ENCODE measurements around the gene BCLAF3.

The BCLAF3 gene

DNA sequence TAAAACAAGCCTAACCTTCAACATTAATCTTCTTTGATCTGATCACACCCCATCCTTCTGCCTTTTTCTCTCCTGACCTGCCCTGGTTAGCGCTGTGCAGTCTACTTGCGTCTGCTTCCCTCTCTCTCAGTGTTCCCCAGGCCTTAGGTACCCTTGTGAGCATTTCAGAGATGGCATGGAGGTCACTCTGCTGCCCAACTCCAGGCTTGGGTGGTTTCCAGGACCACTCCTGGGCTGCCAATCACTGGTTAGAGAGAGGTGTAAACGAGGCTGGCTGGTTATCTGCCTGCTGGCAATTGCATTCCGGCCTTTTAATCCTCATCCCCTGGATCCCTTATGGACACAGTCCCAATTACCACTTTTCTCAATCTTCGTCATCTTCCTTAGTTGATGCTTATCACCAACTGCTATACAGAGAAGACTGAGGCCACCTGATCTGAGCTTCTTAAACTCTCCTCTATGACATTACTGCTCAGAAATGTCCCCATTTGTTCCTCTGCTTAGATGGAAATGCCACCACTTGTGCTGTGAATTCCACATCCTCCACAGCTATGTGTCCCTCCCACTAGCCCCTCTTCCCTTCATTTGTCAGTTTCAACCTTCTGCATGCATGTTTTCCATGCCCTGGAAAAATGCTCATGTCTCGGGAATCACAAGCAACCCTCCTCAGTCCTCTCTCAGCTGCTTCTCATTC lies 29.0 kb upstream of the BCLAF3 start:
- DNase-seq (ENCODE audit: extremely low read depth, low read depth) = no peak
- TF ChIP-seq, protein P1, sequence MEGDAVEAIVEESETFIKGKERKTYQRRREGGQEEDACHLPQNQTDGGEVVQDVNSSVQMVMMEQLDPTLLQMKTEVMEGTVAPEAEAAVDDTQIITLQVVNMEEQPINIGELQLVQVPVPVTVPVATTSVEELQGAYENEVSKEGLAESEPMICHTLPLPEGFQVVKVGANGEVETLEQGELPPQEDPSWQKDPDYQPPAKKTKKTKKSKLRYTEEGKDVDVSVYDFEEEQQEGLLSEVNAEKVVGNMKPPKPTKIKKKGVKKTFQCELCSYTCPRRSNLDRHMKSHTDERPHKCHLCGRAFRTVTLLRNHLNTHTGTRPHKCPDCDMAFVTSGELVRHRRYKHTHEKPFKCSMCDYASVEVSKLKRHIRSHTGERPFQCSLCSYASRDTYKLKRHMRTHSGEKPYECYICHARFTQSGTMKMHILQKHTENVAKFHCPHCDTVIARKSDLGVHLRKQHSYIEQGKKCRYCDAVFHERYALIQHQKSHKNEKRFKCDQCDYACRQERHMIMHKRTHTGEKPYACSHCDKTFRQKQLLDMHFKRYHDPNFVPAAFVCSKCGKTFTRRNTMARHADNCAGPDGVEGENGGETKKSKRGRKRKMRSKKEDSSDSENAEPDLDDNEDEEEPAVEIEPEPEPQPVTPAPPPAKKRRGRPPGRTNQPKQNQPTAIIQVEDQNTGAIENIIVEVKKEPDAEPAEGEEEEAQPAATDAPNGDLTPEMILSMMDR (IDR thresholded peaks at IDR 0.05; ENCODE audit: low read depth, low read length) = no peak

DNA sequence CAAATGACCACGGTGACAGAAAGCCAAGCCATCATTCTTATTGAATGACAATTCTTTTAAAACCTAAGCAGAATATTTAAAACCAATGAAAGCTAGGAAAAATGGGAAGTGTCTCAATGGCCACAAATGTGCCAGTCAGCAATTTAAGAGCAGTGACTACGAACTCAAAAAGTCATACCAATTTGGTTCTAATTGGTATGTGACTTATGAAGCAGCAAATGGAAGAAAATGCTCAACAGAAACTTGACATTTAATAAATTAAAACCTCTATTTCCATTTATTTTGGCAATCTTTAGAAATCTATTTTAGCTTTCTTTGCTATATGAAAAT lies 25.7 kb upstream of the BCLAF3 start:
- TF ChIP-seq, protein P1 (IDR thresholded peaks at IDR 0.05; ENCODE audit: low read depth, low read length) = no peak
- DNase-seq (ENCODE audit: extremely low read depth, low read depth) = no peak

DNA sequence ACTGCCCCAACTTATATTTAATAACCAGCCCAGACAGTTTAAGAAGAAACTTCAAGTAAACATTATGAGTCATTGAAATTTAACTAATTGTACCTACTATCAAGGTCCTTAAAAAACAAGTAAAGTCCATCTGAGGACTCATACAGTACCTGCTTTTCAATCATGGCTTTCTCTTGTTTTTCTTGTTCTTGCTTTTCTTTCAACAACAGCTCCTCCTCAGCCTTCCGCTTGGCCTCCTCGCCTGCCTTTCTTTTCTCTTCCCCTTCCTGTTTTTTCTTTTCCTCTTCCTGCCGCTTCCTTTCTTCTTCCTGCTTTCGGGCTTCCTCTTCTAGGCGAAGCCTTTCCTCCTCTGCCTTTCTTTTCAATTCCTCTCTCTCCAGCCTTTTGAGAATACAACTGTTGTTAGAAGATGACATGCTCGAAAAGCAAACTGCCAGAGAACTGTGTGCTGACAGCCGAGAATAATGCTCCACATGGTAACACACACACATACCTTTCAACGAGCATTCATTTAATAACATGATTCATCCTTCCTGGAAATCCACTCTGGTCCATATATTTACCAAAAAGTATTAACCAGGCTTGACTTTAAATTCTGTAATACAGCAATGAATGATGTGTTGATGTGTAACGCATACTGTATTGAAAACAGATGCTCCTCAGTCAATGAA lies 25.2 kb upstream of the BCLAF3 start:
- TF ChIP-seq, protein P1 (IDR thresholded peaks at IDR 0.05; ENCODE audit: low read depth, low read length) = no peak
- DNase-seq (ENCODE audit: extremely low read depth, low read depth) = no peak

DNA sequence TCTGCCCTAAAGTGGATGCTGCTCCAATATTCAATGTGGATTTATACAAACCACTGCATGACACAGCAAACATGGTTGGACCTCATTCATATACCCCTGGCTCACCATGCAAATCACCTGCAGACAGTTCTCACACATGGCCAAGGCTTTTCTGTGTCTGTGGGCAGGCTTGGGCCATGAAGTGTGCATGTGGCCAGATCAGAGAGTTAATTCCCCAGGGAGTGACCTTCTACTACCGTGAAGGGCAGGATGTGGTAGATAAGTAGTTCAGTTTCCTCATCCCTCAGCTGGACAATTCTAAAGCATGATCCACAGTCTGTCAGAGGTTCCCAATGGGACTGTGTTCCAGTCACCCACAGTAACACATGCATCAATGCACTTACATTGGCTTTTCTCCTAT lies 24.6 kb upstream of the BCLAF3 start:
- no peak for DNase-seq (ENCODE audit: extremely low read depth, low read depth)
- TF ChIP-seq, protein P1 (IDR thresholded peaks at IDR 0.05; ENCODE audit: low read depth, low read length) = no peak

DNA sequence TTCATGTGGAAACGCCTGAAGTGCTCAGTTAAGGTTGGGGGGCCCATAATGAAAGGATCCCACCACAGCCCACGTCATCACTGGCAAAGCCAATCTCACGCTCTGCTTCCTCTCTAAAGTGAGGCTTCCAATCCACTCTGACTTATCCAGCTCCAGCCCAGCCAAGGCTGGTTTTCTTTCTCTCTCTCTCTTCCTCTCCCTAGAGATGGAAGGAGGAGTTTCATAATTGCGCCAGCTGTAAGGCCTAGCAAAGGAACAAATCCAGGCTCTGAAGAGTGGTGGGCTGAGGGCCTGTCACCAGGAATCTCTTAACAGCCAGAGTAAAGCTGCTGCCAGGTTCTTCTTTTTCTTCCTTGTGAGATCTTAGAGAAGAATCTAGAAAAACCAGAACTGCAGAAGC lies 20.7 kb upstream of the BCLAF3 start:
- TF ChIP-seq, protein P1 (IDR thresholded peaks at IDR 0.05; ENCODE audit: low read depth, low read length) = no peak

DNA sequence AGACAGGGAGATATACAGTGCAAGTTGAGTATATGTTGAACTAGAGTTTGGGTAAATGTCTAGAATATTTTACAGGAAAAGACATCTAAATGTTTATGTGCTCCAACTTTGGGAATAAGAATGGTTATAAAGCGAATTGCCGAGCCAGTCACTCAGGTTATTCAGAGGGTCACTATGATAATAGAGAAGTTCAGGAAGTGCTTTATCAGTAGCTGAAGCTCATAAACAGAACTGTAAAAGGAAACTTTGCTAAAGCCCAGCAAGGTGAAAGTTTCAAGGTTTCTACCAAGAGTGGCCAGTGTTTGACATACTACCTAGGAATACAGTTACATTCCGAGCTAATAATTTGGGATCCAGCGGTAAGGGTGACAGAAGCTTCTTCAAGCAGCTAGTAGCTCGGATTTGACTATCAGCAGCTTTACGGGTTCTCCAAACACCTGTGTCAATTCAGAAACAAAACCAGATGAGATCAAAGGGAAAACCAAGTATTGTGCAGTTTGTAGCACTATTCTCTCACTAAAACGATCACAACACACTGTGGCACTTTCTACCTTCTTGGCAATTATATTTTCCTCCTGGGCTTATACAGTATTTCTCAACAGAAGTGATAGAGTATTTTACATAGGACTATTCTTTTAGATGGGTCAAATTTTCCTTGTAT lies 17.2 kb upstream of the BCLAF3 start:
- TF ChIP-seq, protein P1 (IDR thresholded peaks at IDR 0.05; ENCODE audit: low read depth, low read length) = no peak
- DNase-seq (ENCODE audit: extremely low read depth, low read depth) = no peak

More for the DNA sequence above, 20.7 kb upstream of the BCLAF3 start:
- DNase-seq (ENCODE audit: extremely low read depth, low read depth) = no peak

DNA sequence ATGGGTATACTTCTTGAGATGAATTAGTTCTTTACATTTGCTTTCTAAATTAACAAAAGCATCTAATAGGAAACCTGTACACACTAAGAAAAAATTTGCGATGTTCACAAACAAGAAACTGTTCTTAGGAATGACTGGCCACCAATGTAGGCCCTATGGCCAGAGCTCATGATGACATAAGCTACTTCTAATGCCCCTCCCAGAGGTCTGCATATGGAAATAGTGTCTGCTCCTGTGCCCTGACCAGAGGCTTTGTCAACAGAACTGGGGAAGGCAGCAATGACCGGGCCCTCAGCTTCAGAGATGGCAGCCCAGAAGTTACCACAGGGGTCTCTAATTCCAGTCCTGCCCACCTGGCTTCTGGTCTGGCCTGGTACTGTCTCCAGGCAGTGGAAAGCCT lies 15.0 kb upstream of the BCLAF3 start:
- DNase-seq (ENCODE audit: extremely low read depth, low read depth) = no peak
- TF ChIP-seq, protein P1 (IDR thresholded peaks at IDR 0.05; ENCODE audit: low read depth, low read length) = no peak
